Measurements from ENCODE around the gene ZAR1L. TPM values are rescaled to one million over a fixed set of nuclear protein-coding genes. Genes with fewer than 3 reads are reported as not detected.

The ZAR1L gene
- total and polyA plus RNA-seq, 4 donors: not detected

DNA sequence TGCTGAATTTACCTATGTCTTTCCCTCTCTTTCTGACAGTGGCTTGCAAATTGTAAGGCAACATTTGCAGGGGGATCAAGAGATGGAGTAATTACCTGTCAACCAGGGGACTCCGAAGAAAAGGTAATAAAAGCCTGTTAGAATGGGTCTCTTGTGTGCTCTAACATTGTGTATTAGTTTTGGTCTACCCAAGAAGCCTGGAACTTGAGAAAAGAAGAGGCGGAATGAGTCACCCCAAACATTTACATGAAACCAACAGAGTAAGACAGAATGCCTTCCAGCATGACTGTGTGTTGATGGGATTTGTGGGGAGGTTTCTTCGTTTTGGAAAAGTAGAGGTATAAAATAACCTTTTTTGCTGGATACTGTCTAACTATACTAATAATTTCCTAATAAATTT is 36.7 kb downstream of the ZAR1L start:
- H3K4me1 ChIP-seq (ENCODE audit: control insufficient read depth in 4 of 4, insufficient read depth in 4 of 4, low read length in 3 of 4): no peaks in the 10 kb centered on the region
- H3K4me3 ChIP-seq (ENCODE audit: low read depth in 1 of 3, low read length in 3 of 3): no peak overlapping the region
- H3K27ac ChIP-seq (ENCODE audit: low read depth in 1 of 2, low read length in 2 of 2): no peak overlapping the region
- no peak for DNase-seq (ENCODE audit: low spot score)
- no peak overlapping the region for H3K9ac ChIP-seq (ENCODE audit: low read depth in 1 of 2, low read length in 2 of 2)
- no peaks in the 10 kb centered on the region for H3K27me3 ChIP-seq (ENCODE audit: control insufficient read depth in 4 of 4, insufficient read depth in 4 of 4, low read length in 3 of 4)
- no peaks in the 10 kb centered on the region for H3K9me3 ChIP-seq (ENCODE audit: control insufficient read depth in 4 of 4, low read length in 3 of 4)
- TF ChIP-seq RAD21 (IDR thresholded peaks at IDR 0.05): no peak
- TF ChIP-seq, protein P1, sequence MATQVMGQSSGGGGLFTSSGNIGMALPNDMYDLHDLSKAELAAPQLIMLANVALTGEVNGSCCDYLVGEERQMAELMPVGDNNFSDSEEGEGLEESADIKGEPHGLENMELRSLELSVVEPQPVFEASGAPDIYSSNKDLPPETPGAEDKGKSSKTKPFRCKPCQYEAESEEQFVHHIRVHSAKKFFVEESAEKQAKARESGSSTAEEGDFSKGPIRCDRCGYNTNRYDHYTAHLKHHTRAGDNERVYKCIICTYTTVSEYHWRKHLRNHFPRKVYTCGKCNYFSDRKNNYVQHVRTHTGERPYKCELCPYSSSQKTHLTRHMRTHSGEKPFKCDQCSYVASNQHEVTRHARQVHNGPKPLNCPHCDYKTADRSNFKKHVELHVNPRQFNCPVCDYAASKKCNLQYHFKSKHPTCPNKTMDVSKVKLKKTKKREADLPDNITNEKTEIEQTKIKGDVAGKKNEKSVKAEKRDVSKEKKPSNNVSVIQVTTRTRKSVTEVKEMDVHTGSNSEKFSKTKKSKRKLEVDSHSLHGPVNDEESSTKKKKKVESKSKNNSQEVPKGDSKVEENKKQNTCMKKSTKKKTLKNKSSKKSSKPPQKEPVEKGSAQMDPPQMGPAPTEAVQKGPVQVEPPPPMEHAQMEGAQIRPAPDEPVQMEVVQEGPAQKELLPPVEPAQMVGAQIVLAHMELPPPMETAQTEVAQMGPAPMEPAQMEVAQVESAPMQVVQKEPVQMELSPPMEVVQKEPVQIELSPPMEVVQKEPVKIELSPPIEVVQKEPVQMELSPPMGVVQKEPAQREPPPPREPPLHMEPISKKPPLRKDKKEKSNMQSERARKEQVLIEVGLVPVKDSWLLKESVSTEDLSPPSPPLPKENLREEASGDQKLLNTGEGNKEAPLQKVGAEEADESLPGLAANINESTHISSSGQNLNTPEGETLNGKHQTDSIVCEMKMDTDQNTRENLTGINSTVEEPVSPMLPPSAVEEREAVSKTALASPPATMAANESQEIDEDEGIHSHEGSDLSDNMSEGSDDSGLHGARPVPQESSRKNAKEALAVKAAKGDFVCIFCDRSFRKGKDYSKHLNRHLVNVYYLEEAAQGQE (IDR thresholded peaks at IDR 0.05): no peak
- TF ChIP-seq, protein P2, sequence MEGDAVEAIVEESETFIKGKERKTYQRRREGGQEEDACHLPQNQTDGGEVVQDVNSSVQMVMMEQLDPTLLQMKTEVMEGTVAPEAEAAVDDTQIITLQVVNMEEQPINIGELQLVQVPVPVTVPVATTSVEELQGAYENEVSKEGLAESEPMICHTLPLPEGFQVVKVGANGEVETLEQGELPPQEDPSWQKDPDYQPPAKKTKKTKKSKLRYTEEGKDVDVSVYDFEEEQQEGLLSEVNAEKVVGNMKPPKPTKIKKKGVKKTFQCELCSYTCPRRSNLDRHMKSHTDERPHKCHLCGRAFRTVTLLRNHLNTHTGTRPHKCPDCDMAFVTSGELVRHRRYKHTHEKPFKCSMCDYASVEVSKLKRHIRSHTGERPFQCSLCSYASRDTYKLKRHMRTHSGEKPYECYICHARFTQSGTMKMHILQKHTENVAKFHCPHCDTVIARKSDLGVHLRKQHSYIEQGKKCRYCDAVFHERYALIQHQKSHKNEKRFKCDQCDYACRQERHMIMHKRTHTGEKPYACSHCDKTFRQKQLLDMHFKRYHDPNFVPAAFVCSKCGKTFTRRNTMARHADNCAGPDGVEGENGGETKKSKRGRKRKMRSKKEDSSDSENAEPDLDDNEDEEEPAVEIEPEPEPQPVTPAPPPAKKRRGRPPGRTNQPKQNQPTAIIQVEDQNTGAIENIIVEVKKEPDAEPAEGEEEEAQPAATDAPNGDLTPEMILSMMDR (IDR thresholded peaks at IDR 0.05; ENCODE audit: low read depth, low read length, missing input control): no peak
- TF ChIP-seq, protein P3, sequence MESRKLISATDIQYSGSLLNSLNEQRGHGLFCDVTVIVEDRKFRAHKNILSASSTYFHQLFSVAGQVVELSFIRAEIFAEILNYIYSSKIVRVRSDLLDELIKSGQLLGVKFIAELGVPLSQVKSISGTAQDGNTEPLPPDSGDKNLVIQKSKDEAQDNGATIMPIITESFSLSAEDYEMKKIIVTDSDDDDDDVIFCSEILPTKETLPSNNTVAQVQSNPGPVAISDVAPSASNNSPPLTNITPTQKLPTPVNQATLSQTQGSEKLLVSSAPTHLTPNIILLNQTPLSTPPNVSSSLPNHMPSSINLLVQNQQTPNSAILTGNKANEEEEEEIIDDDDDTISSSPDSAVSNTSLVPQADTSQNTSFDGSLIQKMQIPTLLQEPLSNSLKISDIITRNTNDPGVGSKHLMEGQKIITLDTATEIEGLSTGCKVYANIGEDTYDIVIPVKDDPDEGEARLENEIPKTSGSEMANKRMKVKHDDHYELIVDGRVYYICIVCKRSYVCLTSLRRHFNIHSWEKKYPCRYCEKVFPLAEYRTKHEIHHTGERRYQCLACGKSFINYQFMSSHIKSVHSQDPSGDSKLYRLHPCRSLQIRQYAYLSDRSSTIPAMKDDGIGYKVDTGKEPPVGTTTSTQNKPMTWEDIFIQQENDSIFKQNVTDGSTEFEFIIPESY (IDR thresholded peaks at IDR 0.05): no peak
- TF ChIP-seq FOXA1 (IDR thresholded peaks at IDR 0.05): no peak
- TF ChIP-seq HNF4A (conservative IDR thresholded peaks at IDR 0.05): no peak
- TF ChIP-seq, protein P4, sequence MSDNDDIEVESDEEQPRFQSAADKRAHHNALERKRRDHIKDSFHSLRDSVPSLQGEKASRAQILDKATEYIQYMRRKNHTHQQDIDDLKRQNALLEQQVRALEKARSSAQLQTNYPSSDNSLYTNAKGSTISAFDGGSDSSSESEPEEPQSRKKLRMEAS (IDR thresholded peaks at IDR 0.05): no peak
- no peak for TF ChIP-seq HNF4G (IDR thresholded peaks at IDR 0.05)
- TF ChIP-seq NR2F2 (IDR thresholded peaks at IDR 0.05): no peak
- no peak for TF ChIP-seq GABPA (IDR thresholded peaks at IDR 0.05 in 1 of 2, conservative IDR thresholded peaks at IDR 0.05 in 1 of 2)
- no peak for TF ChIP-seq EGR1 (IDR thresholded peaks at IDR 0.05; ENCODE audit: low read depth in 2 of 2)
- no peak for TF ChIP-seq YY1 (IDR thresholded peaks at IDR 0.05)
- no peak for TF ChIP-seq RXRA (IDR thresholded peaks at IDR 0.05)
- TF ChIP-seq SP1 (IDR thresholded peaks at IDR 0.05): no peak
- TF ChIP-seq, protein P5, sequence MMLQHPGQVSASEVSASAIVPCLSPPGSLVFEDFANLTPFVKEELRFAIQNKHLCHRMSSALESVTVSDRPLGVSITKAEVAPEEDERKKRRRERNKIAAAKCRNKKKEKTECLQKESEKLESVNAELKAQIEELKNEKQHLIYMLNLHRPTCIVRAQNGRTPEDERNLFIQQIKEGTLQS (IDR thresholded peaks at IDR 0.05): no peak
- TF ChIP-seq JUND (IDR thresholded peaks at IDR 0.05): no peak
- peaks cover 8 to 64% (median 39%) of the 10 kb centered on the region in 4 donors for H3K36me3 ChIP-seq (ENCODE audit: control insufficient read depth in 4 of 4, insufficient read depth in 3 of 4, low read depth in 1 of 4, low read length in 3 of 4)
- WGBS: 92% methylated on average over 3 of the region's 3 CpGs

DNA sequence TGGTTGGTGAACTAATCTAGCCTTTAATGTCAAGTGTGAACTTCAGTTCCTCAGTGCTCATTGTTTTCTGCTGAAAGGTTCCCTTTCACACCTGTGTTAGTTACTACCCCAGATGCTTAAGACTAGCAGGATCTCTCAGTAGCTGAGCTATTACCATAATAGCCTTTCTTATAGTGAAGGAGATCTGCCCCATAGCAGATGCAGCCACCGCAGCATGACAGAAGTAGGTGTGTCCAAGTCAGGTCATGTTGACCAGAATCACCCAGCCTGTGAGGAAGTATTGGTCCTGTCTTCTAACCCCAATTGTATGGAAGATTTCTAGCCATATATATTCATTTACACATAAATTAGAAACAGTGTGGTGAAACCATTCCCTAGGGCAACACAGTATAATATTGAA is 37.3 kb downstream of the ZAR1L start:
- Histone ChIP-seq H3K4me3 (ENCODE audit: low read depth in 1 of 3, low read length in 3 of 3) (no peak overlapping the region), H3K27me3 (ENCODE audit: control insufficient read depth in 4 of 4, insufficient read depth in 4 of 4, low read length in 3 of 4) (no peaks in the 10 kb centered on the region), H3K9ac (ENCODE audit: low read depth in 1 of 2, low read length in 2 of 2) (no peak overlapping the region), H3K27ac (ENCODE audit: low read depth in 1 of 2, low read length in 2 of 2) (no peak overlapping the region), H3K9me3 (ENCODE audit: control insufficient read depth in 4 of 4, low read length in 3 of 4) (no peaks in the 10 kb centered on the region), H3K36me3 (ENCODE audit: control insufficient read depth in 4 of 4, insufficient read depth in 3 of 4, low read depth in 1 of 4, low read length in 3 of 4) (peaks cover 8 to 63% (median 39%) of the 10 kb centered on the region in 4 donors), H3K4me1 (ENCODE audit: control insufficient read depth in 4 of 4, insufficient read depth in 4 of 4, low read length in 3 of 4) (no peaks in the 10 kb centered on the region)
- TF ChIP-seq JUND (IDR thresholded peaks at IDR 0.05): no peak
- no peak for TF ChIP-seq SP1 (IDR thresholded peaks at IDR 0.05)
- TF ChIP-seq TAF1 (conservative IDR thresholded peaks at IDR 0.05): no peak
- TF ChIP-seq, protein P4 (IDR thresholded peaks at IDR 0.05): no peak
- TF ChIP-seq NR2F2 (IDR thresholded peaks at IDR 0.05): no peak
- TF ChIP-seq GABPA (IDR thresholded peaks at IDR 0.05 in 1 of 2, conservative IDR thresholded peaks at IDR 0.05 in 1 of 2): no peak
- TF ChIP-seq, protein P2 (IDR thresholded peaks at IDR 0.05; ENCODE audit: low read depth, low read length, missing input control): no peak
- TF ChIP-seq EGR1 (IDR thresholded peaks at IDR 0.05; ENCODE audit: low read depth in 2 of 2): no peak
- TF ChIP-seq, protein P3 (IDR thresholded peaks at IDR 0.05): no peak
- no peak for TF ChIP-seq RXRA (IDR thresholded peaks at IDR 0.05)
- no peak for DNase-seq (ENCODE audit: low spot score)
- 43% methylated on average over 1 of the region's 1 CpG for WGBS
